WTC11 (cell line): Measurements from ENCODE around the gene EGLN2.
"Not testable (repeated sequence)": the region's sequence is repeated elsewhere in the genome, so short reads cannot be mapped to it uniquely, and the experiment has no call there.

Experiments used
- CTCF ChIP-seq: fragments of 200-600 bp; IDR thresholded peaks from 2 replicates; pipeline ENCODE4 v1.8.0; 2022; ENCODE audit warnings: antibody characterized with exemption
- HMGXB4 ChIP-seq: sonication (generic); formaldehyde crosslinking; IDR thresholded peaks from 2 replicates; pipeline ENCODE4 v1.8.1; 2023; ENCODE audit warnings: mild to moderate bottlenecking, moderate library complexity, missing genetic modification reagents
- JUN ChIP-seq: sonication (generic); formaldehyde crosslinking; IDR thresholded peaks from 2 replicates; pipeline ENCODE4 v1.8.0; 2023; ENCODE audit warnings: mild to moderate bottlenecking, missing genetic modification reagents
- NFYB ChIP-seq: sonication (generic); formaldehyde crosslinking; conservative IDR thresholded peaks from 2 replicates; pipeline ENCODE4 v1.8.0; 2022; ENCODE audit warnings: low read depth, missing genetic modification reagents
- NR3C1 ChIP-seq: sonication (generic); formaldehyde crosslinking; conservative IDR thresholded peaks from 2 replicates; pipeline ENCODE4 v1.8.1; 2023; ENCODE audit warnings: low read depth, mild to moderate bottlenecking, missing genetic modification reagents
- SP1 ChIP-seq: sonication (generic); formaldehyde crosslinking; conservative IDR thresholded peaks from 2 replicates; pipeline ENCODE4 v1.8.1; 2022; ENCODE audit warnings: missing genetic modification reagents
- ZNF219 ChIP-seq: sonication (generic); formaldehyde crosslinking; IDR thresholded peaks from 2 replicates; pipeline ENCODE4 v1.8.0; 2023; ENCODE audit warnings: missing genetic modification reagents, mild to moderate bottlenecking, borderline replicate concordance
- TF ChIP-seq, protein P1 (sequence below): sonication (generic); formaldehyde crosslinking; IDR thresholded peaks from 2 replicates; pipeline ENCODE4 v1.8.0; 2022; ENCODE audit warnings: mild to moderate bottlenecking, missing genetic modification reagents

DNA sequence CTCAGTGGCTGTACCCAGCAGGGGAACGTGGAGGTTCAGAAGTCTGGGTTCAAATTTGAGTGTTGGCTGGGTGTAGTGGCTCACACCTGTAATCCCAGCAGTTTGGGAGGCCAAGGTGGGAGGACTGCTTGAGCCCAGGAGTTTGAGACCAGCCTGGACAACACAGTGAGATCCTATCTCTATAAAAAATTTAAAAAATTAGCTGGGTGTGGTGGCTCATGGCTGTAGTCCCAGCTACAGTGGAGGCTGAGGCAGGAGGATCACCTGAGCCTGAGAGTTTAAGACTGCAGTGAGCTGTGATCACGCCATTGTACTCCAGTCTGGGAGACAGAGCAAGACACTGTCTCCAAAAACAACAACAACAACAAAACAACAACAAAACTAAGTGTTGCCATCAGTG lies 14.8 kb upstream of the EGLN2 start:
- TF ChIP-seq NFYB (CRISPR knock-in tag); CTCF; ZNF219 (CRISPR knock-in tag); SP1 (CRISPR knock-in tag); JUN (CRISPR knock-in tag); HMGXB4 (CRISPR knock-in tag); NR3C1 (CRISPR knock-in tag): not testable (repeated sequence)
- TF ChIP-seq, protein P1, sequence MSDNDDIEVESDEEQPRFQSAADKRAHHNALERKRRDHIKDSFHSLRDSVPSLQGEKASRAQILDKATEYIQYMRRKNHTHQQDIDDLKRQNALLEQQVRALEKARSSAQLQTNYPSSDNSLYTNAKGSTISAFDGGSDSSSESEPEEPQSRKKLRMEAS, result not testable (repeated sequence)
